Activated CD8-positive, alpha-beta memory T cell treated with anti-CD3 and anti-CD28 coated beads, Interleukin-2, amount 50 U/mL, for 48 hours (primary cell): ENCODE data around the gene ZNF367.
"Not testable (repeated sequence)": the region's sequence is repeated elsewhere in the genome, so short reads cannot be mapped to it uniquely, and the experiment has no call there.

ENCODE experiments used
- DNase-seq: peaks from one replicate; pipeline ENCODE4 v3.0.0-alpha.2; 2020

The ZNF367 gene

GRCh38 chr9:96398582-96399324 lies 19.4 kb downstream of the ZNF367 start:
- no peak for DNase-seq

GRCh38 chr9:96395964-96396363 lies 22.2 kb downstream of the ZNF367 start:
- no peak for DNase-seq

GRCh38 chr9:96394832-96395496 lies 23.2 kb downstream of the ZNF367 start:
- no peak for DNase-seq

- peak; percentile 36 for DNase-seq
These were observed 25.9 kb downstream of the ZNF367 start for GRCh38 chr9:96392263-96392662.

GRCh38 chr9:96391021-96391765 lies 27.0 kb downstream of the ZNF367 start:
- DNase-seq: no peak

- no peak for DNase-seq
These were observed 30.0 kb downstream of the ZNF367 start for GRCh38 chr9:96388144-96388543.

GRCh38 chr9:96386157-96386556 lies 32.0 kb downstream of the ZNF367 start:
- DNase-seq: no peak

DNA sequence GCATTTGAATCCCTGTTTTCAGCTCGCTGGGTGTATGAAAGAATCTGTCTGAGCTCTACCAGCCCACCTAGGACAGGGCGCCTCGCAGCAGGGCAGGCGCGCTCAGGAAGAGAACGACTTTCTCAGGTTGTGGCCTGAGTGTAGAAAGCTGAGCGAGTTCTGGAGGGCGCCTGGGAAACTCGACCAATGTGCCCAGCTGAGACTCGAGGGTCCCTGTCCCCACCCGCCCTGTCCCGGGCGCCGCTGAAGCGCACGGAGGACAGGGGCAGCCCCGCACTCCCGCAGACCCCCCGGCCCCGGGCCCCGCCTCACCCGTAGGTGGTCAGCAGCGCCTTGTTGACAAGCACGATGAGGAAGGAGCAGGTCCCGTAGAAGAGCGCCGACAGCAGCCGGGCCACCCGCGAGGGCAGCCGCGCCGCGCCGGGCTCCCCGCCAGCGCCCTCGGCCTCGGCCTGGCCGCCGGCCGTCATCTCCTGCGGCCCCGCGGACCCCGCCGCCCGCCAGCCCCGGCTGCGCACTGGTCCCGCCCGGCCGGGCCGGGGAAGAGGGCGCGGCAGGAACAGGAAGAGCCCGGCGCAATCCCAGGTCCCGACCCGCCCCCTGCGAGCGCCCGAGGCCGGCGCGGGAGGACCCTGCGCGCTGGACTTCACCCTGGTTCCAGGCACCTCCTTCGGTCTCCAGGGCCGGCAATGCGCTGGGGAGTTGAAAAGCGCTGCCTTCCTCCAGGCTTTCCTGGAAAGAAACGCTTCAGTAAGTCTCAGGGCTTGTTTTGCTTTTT lies 34.8 kb downstream of the ZNF367 start, which contains the start of gene SLC35D2:
Gene SLC35D2, minus strand, starts transcription at position 547 of the 778 bp plus-strand sequence. Its CDS starts 77 bp downstream, at position 470.
- DNase-seq: peak; percentile 62

- no peak for DNase-seq
These were observed 35.4 kb downstream of the ZNF367 start for GRCh38 chr9:96382839-96383164.

GRCh38 chr9:96382175-96382574 lies 36.0 kb downstream of the ZNF367 start:
- no peak for DNase-seq

- DNase-seq: no peak
These were observed 36.5 kb downstream of the ZNF367 start for GRCh38 chr9:96381696-96382095.

GRCh38 chr9:96381125-96381524 lies 37.0 kb downstream of the ZNF367 start:
- no peak for DNase-seq

DNA sequence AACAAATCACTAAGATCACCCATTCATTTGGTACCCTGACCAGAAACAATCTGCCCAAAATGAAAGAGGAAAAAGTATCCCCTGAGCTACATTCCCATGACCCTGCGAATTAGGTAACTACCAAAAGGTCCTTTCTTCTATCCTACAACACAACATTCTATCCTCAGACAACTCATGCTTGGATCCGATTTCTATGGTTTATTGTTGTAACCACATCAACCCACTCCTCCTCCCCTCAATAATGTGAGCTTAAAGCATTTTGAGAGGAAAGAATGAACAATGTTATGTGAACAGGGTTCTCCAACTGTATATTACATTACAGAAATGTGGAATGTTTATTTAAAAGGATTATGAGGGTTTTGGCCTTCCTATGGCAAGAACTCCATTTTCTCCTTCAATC lies 38.7 kb downstream of the ZNF367 start:
- DNase-seq: no peak

- DNase-seq: no peak
These were observed 40.0 kb downstream of the ZNF367 start for GRCh38 chr9:96378187-96378586.

DNA sequence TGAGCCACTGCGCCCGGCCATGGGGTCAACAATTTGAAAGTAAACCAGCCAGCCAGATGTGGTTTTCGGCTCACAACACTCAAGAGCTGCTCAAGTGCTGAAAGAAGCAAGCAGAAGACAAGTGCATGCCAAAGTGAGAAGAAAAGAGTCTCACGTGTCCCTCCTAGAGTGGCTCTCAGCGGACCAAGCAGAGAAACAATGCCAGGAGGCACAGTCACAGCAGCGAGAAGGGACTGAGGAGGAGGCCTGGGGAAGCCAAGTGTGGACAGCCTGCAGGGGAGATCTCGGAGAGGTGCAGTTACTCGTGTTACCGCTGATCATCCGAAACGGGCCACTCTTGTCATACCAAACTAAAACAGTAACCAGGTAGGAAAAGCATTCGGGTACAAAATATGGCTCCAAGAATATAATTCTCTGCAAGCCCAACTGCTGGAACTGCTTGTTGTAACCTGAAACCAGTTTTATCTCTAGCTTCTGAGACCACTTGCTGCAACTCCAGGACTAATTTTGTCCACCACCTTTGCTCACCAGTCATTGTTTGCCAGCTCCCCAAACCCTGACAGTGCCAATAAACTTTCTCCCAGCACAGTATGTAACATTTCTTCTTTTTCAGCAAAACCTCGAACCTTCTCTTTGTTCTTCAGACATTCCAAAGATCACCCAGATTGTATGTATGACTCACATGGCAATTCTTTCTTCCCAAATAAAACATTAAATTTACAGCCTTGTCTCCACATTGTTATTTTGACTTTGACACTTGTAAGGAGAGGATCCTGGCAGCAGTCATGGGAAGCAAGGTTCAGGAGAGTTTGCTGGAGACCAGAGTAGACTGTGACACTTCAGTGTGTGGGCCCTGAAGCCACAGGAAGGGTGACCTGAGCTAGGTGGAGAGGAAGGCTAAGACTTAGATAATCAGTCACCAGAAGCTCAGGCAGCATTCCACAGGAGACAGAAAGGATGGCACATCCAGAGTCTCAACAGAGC lies 41.0 kb downstream of the ZNF367 start:
- no peak for DNase-seq

DNA sequence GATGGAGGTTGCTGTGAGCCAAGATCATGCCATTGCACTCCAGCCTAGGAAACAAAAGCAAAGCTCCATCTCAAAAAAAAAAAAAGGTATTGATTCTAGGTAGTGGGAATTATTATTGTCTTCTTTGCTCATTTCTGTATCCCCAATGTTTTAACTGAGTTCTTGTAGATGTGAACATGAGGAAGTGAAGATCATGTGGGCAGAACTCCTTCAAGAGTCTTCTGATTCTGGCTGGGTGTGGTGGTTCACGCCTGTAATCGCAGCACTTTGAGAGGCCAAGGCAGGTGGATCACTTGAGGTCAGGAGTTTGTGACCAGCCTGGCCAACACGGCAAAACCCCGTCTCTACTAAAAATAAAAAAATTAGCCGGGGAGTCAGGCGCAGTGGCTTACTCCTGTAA lies 42.7 kb downstream of the ZNF367 start:
- not testable (repeated sequence) for DNase-seq

GRCh38 chr9:96367943-96368342 lies 50.2 kb downstream of the ZNF367 start:
- DNase-seq: no peak

DNA sequence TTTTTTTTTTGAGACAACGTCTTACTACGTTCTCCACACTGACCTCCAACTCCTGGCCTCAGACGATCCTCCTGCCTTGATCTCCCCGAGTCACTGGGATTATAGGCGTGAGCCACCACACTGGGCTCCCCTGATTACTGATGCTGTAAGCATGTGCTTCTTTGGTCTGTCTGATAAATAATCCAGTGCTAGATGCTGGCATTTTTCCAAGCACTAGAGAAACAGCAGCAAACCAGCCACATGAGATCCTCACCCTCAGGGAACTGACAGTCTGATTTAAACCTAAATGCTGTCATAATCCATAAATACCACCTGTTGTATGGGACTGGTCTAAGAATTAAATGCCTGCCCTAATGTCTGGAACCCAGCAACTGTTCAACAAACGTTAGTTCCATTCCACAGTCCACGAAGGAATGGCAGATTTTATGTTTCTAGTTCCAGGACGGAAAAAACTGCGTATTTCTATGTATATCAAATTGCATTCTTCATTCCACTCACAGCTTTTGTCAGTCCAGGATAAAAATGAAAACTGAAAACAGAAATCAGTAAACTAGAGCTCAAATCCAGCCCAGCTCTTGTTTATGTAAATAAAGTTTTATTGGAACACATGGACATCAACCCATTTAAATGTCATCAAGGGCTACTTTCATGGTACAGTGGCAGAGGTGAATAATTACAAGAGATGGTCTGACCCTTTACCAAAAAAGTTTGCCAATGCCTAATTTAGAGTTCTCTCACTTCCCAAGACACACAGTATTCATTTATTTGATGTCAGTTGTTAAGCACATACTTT lies 54.8 kb downstream of the ZNF367 start:
- no peak for DNase-seq

- DNase-seq: not testable (repeated sequence)
These were observed 56.1 kb downstream of the ZNF367 start for GRCh38 chr9:96362119-96362518.

DNA sequence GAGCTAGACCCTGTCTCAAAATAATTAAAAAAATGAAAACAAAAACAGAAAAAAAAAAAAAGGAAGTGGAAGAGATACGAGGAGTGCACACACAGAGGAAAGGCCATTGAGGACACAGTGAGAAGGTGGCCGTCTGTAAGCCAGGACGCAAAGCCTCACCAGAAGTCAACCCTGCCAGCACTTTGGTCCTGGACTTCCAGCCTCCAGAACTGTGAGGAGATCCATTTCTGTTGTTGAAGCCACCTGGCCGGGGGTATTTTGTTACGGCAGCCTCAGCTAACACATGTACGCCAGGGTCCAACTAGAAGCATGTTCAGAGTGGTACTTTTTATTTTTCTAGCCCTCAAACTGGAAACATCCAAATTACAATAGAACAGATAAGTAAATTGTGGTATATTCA lies 56.5 kb downstream of the ZNF367 start:
- no peak for DNase-seq

DNA sequence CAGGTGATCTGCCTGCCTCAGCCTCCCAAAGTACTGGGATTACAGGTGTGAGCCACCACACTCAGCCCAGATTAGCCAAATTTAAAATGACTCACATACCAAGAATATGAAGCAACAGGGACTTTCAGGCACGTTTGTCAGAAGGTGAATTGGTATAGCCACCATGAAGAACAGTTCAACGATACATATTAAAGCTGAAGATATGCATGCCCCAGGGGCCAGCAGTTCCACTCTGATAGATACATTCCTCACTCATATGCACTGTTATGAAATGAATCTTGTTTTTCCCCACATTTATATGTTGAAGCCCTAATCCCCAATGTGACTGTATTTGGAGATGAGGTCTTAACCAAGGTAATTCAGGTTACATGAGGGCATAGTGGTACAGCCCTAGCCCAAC lies 57.2 kb downstream of the ZNF367 start:
- DNase-seq: no peak
